SU-DHL-6 (cell line): ENCODE data around the gene ZNF532.
A peak's percentile ranks its signal among the peaks of the same experiment; 100 is the strongest.

Source experiments
- H2AFZ ChIP-seq: fragments of 200-600 bp; sonication (generic); 2 replicates; pipeline ENCODE4 v1.6.1; 2014; ENCODE audit warnings: low read depth, mild to moderate bottlenecking, moderate library complexity, mixed read lengths, antibody characterized with exemption, low read length; ENCODE audit not compliant: severe bottlenecking
- H3F3A ChIP-seq: fragments of 200-600 bp; shearing (Covaris generic); 2 replicates; pipeline ENCODE4 v1.6.0; 2016; ENCODE audit warnings: antibody characterized with exemption, mild to moderate bottlenecking; ENCODE audit not compliant: insufficient read depth
- H3K27ac ChIP-seq: fragments of 200-600 bp; sonication (generic); 2 replicates; pipeline ENCODE4 v1.5.1; 2016; ENCODE audit warnings: low read depth, mild to moderate bottlenecking, low read length, moderate library complexity, mixed read lengths
- H3K27me3 ChIP-seq: fragments of 200-600 bp; sonication (generic), shearing (Covaris generic); 2 replicates; pipeline ENCODE4 v1.6.0; 2014; ENCODE audit warnings: mild to moderate bottlenecking, low read length
- H3K36me3 ChIP-seq: fragments of 200-600 bp; sonication (generic); 2 replicates; pipeline ENCODE4 v1.6.1; 2014; ENCODE audit warnings: mild to moderate bottlenecking, low read length, mixed read lengths
- H3K4me2 ChIP-seq: fragments of 300-600, 200-600 bp; shearing (Covaris generic), sonication (generic); 2 replicates; pipeline ENCODE4 v1.6.0; 2014; ENCODE audit warnings: low read length, low read depth, mild to moderate bottlenecking; ENCODE audit not compliant: poor library complexity, severe bottlenecking
- H3K4me3 ChIP-seq: fragments of 200-600 bp; sonication (generic); 2 replicates; pipeline ENCODE4 v1.5.1; 2014; ENCODE audit warnings: antibody characterized with exemption, low read length, mild to moderate bottlenecking, mixed read lengths; ENCODE audit not compliant: insufficient read depth, poor library complexity, severe bottlenecking
- H3K79me2 ChIP-seq: fragments of 200-600 bp; sonication (generic); 2 replicates; pipeline ENCODE4 v1.6.1; 2014; ENCODE audit warnings: mild to moderate bottlenecking, low read length, moderate library complexity; ENCODE audit not compliant: insufficient read depth
- H3K9ac ChIP-seq: fragments of 200-600 bp; sonication (generic); 2 replicates; pipeline ENCODE4 v1.7.0; 2014; ENCODE audit warnings: mild to moderate bottlenecking, low read length
- H3K9me2 ChIP-seq: fragments of 200-600 bp; sonication (generic); replicated peaks from 2 replicates; pipeline ENCODE4 v1.6.1; 2014; ENCODE audit warnings: low read length; ENCODE audit not compliant: insufficient read depth
- H3K9me3 ChIP-seq: fragments of 200-600 bp; sonication (generic); 2 replicates; pipeline ENCODE4 v1.6.1; 2014; ENCODE audit warnings: low read length, mixed read lengths; ENCODE audit not compliant: insufficient read depth
- H4K20me1 ChIP-seq: fragments of 200-600 bp; sonication (generic); 2 replicates; pipeline ENCODE4 v1.6.1; 2014; ENCODE audit warnings: low read depth, mild to moderate bottlenecking, antibody characterized with exemption, low read length, moderate library complexity, mixed read lengths
- CTCF ChIP-seq: fragments of 200-600 bp; sonication (generic); IDR thresholded peaks from one replicate; pipeline ENCODE4 v1.5.1; 2017; ENCODE audit warnings: antibody characterized with exemption, mild to moderate bottlenecking, low read length, moderate library complexity; ENCODE audit not compliant: insufficient read depth, poor library complexity, severe bottlenecking
- EZH2phosphoT487 ChIP-seq: fragments of 200-600 bp; sonication (generic), shearing (Covaris generic); conservative IDR thresholded peaks from 2 replicates; pipeline ENCODE4 v1.6.1; 2018; ENCODE audit warnings: mild to moderate bottlenecking, antibody characterized with exemption, low read length, moderate library complexity, mixed read lengths

Gene ZNF532

GRCh38 chr18:58845928-58846724 is 18.6 kb upstream of the ZNF532 start:
- Histone ChIP-seq H3K79me2 (no peaks in the 10 kb centered on the region), H3K4me3 (no peak overlapping the region), H3K36me3 (no peaks in the 10 kb centered on the region), H2AFZ (no peak overlapping the region), H3K27ac (no peak overlapping the region), H3F3A (no peaks in the 10 kb centered on the region), H3K27me3 (no peaks in the 10 kb centered on the region), H4K20me1 (no peaks in the 10 kb centered on the region), H3K9me2 (no peaks in the 10 kb centered on the region), H3K4me2 (no peak overlapping the region), H3K9ac (no peak overlapping the region), H3K9me3 (no peaks in the 10 kb centered on the region)
- TF ChIP-seq CTCF (no peak), EZH2phosphoT487 (no peak)

GRCh38 chr18:58847383-58848071 is 17.1 kb upstream of the ZNF532 start:
- Histone ChIP-seq H3F3A (no peaks in the 10 kb centered on the region), H3K4me3 (no peak overlapping the region), H2AFZ (no peak overlapping the region), H3K4me2 (peak overlapping the region; percentile 1), H3K36me3 (no peaks in the 10 kb centered on the region), H3K27ac (no peak overlapping the region), H3K9me3 (no peaks in the 10 kb centered on the region), H3K27me3 (no peaks in the 10 kb centered on the region), H4K20me1 (no peaks in the 10 kb centered on the region), H3K9ac (no peak overlapping the region), H3K9me2 (no peaks in the 10 kb centered on the region), H3K79me2 (no peaks in the 10 kb centered on the region)
- TF ChIP-seq EZH2phosphoT487 = no peak

DNA sequence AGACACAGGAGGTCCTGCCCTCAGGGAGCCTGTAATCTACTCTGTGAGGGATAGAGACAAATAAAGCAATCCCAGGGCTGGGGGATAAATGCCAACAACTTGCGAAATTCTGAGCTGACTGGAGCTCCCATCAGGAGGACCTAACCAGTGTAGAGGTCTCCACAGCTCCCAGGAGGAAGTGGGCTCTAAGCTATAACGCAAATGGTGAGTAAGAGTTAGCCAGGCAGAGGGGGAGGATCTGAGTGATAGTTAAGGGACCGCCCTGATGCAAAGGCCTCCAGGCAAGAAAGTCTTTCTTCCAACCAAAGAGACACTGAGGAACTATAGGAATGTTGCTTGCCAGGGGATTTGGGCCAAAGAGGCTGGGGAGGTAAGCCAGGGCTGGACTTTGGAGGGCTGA is 16.0 kb upstream of the ZNF532 start:
- H3K4me2 ChIP-seq = no peak overlapping the region
- H3K9me3 ChIP-seq = no peaks in the 10 kb centered on the region
- H3K27me3 ChIP-seq = no peaks in the 10 kb centered on the region
- no peak overlapping the region for H3K4me3 ChIP-seq
- H3K36me3 ChIP-seq = no peaks in the 10 kb centered on the region
- no peak overlapping the region for H2AFZ ChIP-seq
- H3K79me2 ChIP-seq = no peaks in the 10 kb centered on the region
- no peak overlapping the region for H3K27ac ChIP-seq
- TF ChIP-seq CTCF (no peak), EZH2phosphoT487 (no peak)
- H3K9me2 ChIP-seq = no peaks in the 10 kb centered on the region
- H4K20me1 ChIP-seq = no peaks in the 10 kb centered on the region
- no peaks in the 10 kb centered on the region for H3F3A ChIP-seq
- no peak overlapping the region for H3K9ac ChIP-seq
